ENCODE measurements around the gene IRF2.

GRCh38 chr4:184402740-184403383 lies 71.5 kb downstream of the IRF2 start:
- no peak for TF ChIP-seq EZH2 (IDR thresholded peaks at IDR 0.05; ENCODE audit: low read length)
- no peak for TF ChIP-seq CTCF (optimal IDR thresholded peaks at IDR 0.05 in 1 of 3, IDR thresholded peaks at IDR 0.05 in 1 of 3, conservative IDR thresholded peaks at IDR 0.05 in 1 of 3; ENCODE audit: extremely low read depth in 1 of 3, insufficient read depth in 2 of 3, low read length in 3 of 3)
